Endothelial cell of umbilical vein (primary cell): ENCODE measurements around the gene C1orf115.

Source experiments
- CTCF ChIP-seq, 2 donors: IDR thresholded peaks; 1 replicate in 1 of 2; 2 replicates in 1 of 2; pipeline ENCODE4 v1.5.1; 2011; ENCODE audit warnings: low read length in 2 of 2, mild to moderate bottlenecking in 2 of 2, moderate library complexity in 2 of 2, control low read depth in 1 of 2, inconsistent platforms in 1 of 2, low read depth in 1 of 2; ENCODE audit not compliant: insufficient read depth in 1 of 2; ENCODE audit errors: extremely low read depth in 1 of 2
- EZH2 ChIP-seq: IDR thresholded peaks from 2 replicates; pipeline ENCODE4 v1.6.1; 2012; ENCODE audit warnings: borderline replicate concordance, low read depth, mild to moderate bottlenecking, moderate library complexity, low read length, inconsistent platforms; ENCODE audit not compliant: severe bottlenecking
- FOS ChIP-seq: IDR thresholded peaks from 2 replicates; pipeline ENCODE4 v1.6.1; 2011; ENCODE audit warnings: mild to moderate bottlenecking, low read length, moderate library complexity, borderline replicate concordance; ENCODE audit not compliant: insufficient read depth
- JUN ChIP-seq: IDR thresholded peaks from 2 replicates; pipeline ENCODE4 v1.6.1; 2011; ENCODE audit warnings: borderline replicate concordance, low read depth; ENCODE audit not compliant: insufficient read length, insufficient read depth
- MAX ChIP-seq: IDR thresholded peaks from 2 replicates; pipeline ENCODE4 v1.6.1; 2011; ENCODE audit not compliant: insufficient read depth, insufficient read length
- MYC ChIP-seq: IDR thresholded peaks from one replicate; pipeline ENCODE4 v1.6.1; 2011; ENCODE audit warnings: mild to moderate bottlenecking, low read depth, low read length
- POLR2A ChIP-seq: IDR thresholded peaks from 2 replicates; pipeline ENCODE4 v1.6.1; 2012; ENCODE audit warnings: low read depth, mild to moderate bottlenecking, control low read depth, low read length
- POLR2AphosphoS5 ChIP-seq: IDR thresholded peaks from 2 replicates; pipeline ENCODE4 v1.6.1; 2012; ENCODE audit warnings: low read depth, mild to moderate bottlenecking, control low read depth, low read length, moderate library complexity; ENCODE audit not compliant: insufficient read depth

GRCh38 chr1:220684890-220685289 lies 5.3 kb upstream of the C1orf115 start:
- no peak for TF ChIP-seq POLR2A
- no peak for TF ChIP-seq EZH2
- TF ChIP-seq CTCF (IDR thresholded peaks at IDR 0.05; ENCODE audit: extremely low read depth in 1 of 2, insufficient read depth in 1 of 2, low read depth in 1 of 2, low read length in 2 of 2): no peak
- TF ChIP-seq MYC: no peak
- no peak for TF ChIP-seq POLR2AphosphoS5
- TF ChIP-seq JUN: no peak
- TF ChIP-seq MAX: no peak
- no peak for TF ChIP-seq FOS
